ENCODE results near the gene TMEM97.

Gene TMEM97

DNA sequence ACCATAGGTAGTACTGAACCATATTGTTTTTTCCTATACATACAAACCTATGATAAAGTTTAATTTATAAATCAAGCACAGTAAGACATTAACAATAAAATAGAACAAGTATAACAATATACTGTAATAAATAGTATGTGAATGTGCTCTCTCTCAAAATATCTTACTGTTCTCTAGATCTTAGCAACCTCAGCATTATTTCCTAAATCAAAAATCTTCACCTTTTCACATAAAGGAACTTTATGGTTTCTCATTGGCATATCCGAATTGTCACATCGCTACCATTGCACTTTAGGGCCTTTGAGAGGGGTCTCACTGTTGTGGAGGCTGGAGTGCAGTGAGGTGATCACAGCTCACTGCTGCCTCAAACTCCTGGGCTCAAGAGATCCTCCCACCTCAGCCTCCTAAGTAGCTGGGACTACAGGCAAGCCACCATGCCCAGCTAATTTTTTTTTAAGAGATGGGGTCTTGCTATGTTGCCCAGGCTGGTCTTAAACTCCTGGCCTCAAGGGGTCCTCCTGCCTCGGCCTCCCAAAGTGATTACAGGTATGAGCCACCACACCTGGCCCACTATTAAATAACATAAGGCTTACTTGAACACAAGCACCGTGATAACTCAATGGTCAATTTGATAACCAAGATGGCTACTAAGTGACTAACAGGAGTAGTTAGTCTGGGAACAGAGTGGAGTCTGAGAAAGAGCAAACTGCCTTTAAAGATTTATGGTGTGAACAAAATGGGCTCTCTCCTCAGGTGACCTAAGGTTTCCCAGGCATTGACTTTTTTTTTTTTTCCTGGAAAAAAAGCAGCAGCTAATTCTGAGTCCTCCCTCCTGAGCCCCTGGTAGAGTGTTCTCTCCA, 2.9 kb upstream of the TMEM97 start:
- TF ChIP-seq ZNF121 (tag by site-specific recombination; IDR thresholded peaks at IDR 0.05) (peak; percentile 90), ZNF76 (tag by site-specific recombination; IDR thresholded peaks at IDR 0.05; ENCODE audit: borderline replicate concordance, low read depth) (no peak)
- CTCF ChIA-PET = interaction anchor here (0.7 kb wide), 1 partner anchor 66 kb away, joined by 3 read pairs; no protein-coding TSS in a partner anchor
- Histone ChIP-seq H3K4me3 (ENCODE audit: low read depth, low read length) (no peak overlapping the region), H3K4me1 (ENCODE audit: control insufficient read depth, insufficient read depth, low read length) (peaks cover 7% of the 10 kb centered on the region), H3K27ac (ENCODE audit: extremely low read depth, low read depth, low read length) (no peak overlapping the region), H3K36me3 (ENCODE audit: control insufficient read depth in 2 of 2, insufficient read depth in 1 of 2, low read length in 2 of 2) (peaks cover 0 to 7% of the 10 kb centered on the region in 2 experiments; a peak in 1 of 3 replicates), H3K9me3 (ENCODE audit: control insufficient read depth, insufficient read depth, low read depth, low read length) (no peaks in the 10 kb centered on the region)
- POLR2A ChIA-PET = no interaction called here

DNA sequence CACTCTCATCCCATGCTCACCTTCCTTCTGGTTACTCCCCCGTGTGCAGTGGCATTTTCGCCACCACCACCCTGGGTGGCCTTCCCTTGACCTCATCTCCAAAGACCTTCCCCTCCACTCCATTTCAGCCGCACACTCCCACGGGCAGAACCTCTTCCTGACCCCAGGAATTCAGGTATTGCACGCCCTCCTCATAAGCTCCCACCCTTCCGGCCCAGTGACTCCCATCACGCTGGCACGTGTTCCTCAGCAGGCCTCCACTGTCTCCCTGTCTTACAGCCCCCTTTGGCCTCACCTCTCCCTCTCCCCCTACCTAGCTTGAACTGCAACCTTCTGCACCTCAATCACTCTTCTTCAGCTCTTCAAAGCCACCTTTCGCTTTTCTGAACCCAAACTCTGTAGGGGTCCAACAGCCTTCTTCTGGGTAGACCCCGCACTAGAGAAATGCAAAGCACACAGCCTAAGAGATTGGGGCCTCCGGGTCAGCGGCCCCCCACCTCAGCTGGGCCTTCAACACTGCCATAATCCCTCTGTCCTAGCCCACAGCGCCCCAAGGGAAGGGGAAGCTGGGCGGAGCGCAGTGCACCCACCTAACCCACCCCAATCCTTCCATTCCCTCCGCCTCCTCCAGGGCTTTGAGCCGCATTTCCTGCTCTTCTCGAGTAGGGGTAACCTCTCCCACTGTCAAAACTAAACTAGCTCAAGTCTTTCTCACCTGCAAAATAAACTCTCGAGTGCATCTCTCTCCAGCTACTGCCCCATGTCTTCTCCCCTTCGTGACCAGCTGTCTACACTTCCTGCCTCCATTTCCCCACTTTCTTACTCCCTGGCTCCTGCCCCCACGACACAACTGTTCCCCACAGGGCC, 1.7 kb upstream of the TMEM97 start:
- ChIA-PET POLR2A (interaction anchor here (1.0 to 6.2 kb wide), 2 partner anchors 18 to 68 kb away, joined by 3 to 40 read pairs; partner anchors contain the start of genes IFT20 and TNFAIP1), CTCF (interaction anchor here (0.6 to 1.8 kb wide), 2 partner anchors 66 to 166 kb away, joined by 3 to 9 read pairs; no protein-coding TSS in a partner anchor)
- no peak overlapping the region for H3K4me3 ChIP-seq (ENCODE audit: low read depth, low read length)
- H3K27ac ChIP-seq (ENCODE audit: extremely low read depth, low read depth, low read length) = no peak overlapping the region
- H3K36me3 ChIP-seq (ENCODE audit: control insufficient read depth in 2 of 2, insufficient read depth in 1 of 2, low read length in 2 of 2) = peaks cover 3 to 12% of the 10 kb centered on the region in 2 experiments; a peak in 2 of 3 replicates
- peaks cover 11% of the 10 kb centered on the region for H3K4me1 ChIP-seq (ENCODE audit: control insufficient read depth, insufficient read depth, low read length)
- H3K9me3 ChIP-seq (ENCODE audit: control insufficient read depth, insufficient read depth, low read depth, low read length) = no peaks in the 10 kb centered on the region
- TF ChIP-seq YY2 (tag by site-specific recombination; IDR thresholded peaks at IDR 0.05) (no peak), ZNF610 (tag by site-specific recombination; IDR thresholded peaks at IDR 0.05; ENCODE audit: borderline replicate concordance) (no peak), ZNF621 (tag by site-specific recombination; IDR thresholded peaks at IDR 0.05) (no peak), ZNF169 (tag by site-specific recombination; IDR thresholded peaks at IDR 0.05) (no peak), ZNF324 (tag by site-specific recombination; IDR thresholded peaks at IDR 0.05) (no peak)
- TF ChIP-seq, protein P1, sequence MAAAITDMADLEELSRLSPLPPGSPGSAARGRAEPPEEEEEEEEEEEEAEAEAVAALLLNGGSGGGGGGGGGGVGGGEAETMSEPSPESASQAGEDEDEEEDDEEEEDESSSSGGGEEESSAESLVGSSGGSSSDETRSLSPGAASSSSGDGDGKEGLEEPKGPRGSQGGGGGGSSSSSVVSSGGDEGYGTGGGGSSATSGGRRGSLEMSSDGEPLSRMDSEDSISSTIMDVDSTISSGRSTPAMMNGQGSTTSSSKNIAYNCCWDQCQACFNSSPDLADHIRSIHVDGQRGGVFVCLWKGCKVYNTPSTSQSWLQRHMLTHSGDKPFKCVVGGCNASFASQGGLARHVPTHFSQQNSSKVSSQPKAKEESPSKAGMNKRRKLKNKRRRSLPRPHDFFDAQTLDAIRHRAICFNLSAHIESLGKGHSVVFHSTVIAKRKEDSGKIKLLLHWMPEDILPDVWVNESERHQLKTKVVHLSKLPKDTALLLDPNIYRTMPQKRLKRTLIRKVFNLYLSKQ (tag by site-specific recombination; IDR thresholded peaks at IDR 0.05; ENCODE audit: borderline replicate concordance) = no peak
- TF ChIP-seq, protein P2, sequence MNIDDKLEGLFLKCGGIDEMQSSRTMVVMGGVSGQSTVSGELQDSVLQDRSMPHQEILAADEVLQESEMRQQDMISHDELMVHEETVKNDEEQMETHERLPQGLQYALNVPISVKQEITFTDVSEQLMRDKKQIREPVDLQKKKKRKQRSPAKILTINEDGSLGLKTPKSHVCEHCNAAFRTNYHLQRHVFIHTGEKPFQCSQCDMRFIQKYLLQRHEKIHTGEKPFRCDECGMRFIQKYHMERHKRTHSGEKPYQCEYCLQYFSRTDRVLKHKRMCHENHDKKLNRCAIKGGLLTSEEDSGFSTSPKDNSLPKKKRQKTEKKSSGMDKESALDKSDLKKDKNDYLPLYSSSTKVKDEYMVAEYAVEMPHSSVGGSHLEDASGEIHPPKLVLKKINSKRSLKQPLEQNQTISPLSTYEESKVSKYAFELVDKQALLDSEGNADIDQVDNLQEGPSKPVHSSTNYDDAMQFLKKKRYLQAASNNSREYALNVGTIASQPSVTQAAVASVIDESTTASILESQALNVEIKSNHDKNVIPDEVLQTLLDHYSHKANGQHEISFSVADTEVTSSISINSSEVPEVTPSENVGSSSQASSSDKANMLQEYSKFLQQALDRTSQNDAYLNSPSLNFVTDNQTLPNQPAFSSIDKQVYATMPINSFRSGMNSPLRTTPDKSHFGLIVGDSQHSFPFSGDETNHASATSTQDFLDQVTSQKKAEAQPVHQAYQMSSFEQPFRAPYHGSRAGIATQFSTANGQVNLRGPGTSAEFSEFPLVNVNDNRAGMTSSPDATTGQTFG (tag by site-specific recombination; IDR thresholded peaks at IDR 0.05; ENCODE audit: borderline replicate concordance) = no peak

DNA sequence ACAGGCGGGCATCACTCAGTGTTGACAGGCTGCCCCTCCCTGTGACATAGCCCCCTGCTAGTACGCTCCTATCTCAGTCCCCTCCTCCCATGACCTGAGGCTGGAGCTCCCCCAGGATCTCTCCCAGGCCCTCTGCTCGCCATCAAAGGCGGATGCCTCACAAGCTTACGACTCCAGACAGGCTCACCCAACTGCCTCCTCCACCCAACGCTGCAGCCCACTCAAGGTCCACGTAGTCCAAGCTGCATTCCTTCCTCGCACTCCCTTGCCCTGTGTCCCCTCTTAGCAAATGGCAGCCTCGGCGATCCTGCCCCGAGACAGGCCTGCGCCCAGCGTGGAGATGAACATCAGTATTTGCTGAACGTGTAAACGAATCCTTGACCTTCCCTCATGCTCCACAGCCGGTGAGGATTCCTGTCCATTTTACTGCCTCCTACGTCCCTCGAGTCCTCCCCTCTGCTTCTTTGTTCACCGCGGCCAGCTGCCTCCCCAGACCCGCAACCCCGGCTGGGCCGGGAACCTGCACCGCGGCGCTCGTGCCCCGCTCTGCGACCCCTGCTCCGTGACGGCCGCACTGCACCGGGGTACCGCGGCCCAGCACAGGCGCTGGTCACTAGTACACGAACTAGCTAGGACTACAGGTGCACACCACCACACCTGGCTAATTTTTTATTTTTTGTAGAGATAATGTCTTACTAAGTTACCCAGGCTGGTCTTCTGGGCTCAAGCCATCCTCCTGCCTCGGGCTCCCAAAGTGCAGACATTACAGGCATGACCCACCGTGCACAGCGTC, 838 bp upstream of the TMEM97 start:
- Histone ChIP-seq H3K9me3 (ENCODE audit: control insufficient read depth, insufficient read depth, low read depth, low read length) (no peaks in the 10 kb centered on the region), H3K27ac (ENCODE audit: extremely low read depth, low read depth, low read length) (no peak overlapping the region; the same call in 1 of the 2 replicates), H3K36me3 (ENCODE audit: control insufficient read depth in 2 of 2, insufficient read depth in 1 of 2, low read length in 2 of 2) (peaks cover 3 to 12% of the 10 kb centered on the region in 2 experiments; a peak in 2 of 3 replicates), H3K4me1 (ENCODE audit: control insufficient read depth, insufficient read depth, low read length) (peaks cover 10% of the 10 kb centered on the region), H3K4me3 (ENCODE audit: low read depth, low read length) (peak overlapping the region; percentile 35)
- TF ChIP-seq EGR2 (tag by site-specific recombination; IDR thresholded peaks at IDR 0.05; ENCODE audit: low read depth) = 0 out of 2 replicates have a peak, but pooled peaks have one; percentile 36
- TF ChIP-seq ZFHX2 (tag by site-specific recombination; conservative IDR thresholded peaks at IDR 0.05) = peak; percentile 50
- TF ChIP-seq SP2 (tag by site-specific recombination; IDR thresholded peaks at IDR 0.05) = no peak
- TF ChIP-seq ZNF341 (tag by site-specific recombination; IDR thresholded peaks at IDR 0.05; ENCODE audit: low read depth) = peak; percentile 50; the same call in 1 of the 2 replicates
- TF ChIP-seq, protein P3, sequence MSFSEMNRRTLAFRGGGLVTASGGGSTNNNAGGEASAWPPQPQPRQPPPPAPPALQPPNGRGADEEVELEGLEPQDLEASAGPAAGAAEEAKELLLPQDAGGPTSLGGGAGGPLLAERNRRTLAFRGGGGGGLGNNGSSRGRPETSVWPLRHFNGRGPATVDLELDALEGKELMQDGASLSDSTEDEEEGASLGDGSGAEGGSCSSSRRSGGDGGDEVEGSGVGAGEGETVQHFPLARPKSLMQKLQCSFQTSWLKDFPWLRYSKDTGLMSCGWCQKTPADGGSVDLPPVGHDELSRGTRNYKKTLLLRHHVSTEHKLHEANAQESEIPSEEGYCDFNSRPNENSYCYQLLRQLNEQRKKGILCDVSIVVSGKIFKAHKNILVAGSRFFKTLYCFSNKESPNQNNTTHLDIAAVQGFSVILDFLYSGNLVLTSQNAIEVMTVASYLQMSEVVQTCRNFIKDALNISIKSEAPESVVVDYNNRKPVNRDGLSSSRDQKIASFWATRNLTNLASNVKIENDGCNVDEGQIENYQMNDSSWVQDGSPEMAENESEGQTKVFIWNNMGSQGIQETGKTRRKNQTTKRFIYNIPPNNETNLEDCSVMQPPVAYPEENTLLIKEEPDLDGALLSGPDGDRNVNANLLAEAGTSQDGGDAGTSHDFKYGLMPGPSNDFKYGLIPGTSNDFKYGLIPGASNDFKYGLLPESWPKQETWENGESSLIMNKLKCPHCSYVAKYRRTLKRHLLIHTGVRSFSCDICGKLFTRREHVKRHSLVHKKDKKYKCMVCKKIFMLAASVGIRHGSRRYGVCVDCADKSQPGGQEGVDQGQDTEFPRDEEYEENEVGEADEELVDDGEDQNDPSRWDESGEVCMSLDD (tag by site-specific recombination; IDR thresholded peaks at IDR 0.05) = no peak
- ChIA-PET POLR2A (interaction anchor here (1.0 to 6.2 kb wide), 5 partner anchors 10 to 69 kb away, joined by 3 to 40 read pairs (median 3); partner anchors contain the start of genes IFT20 and TNFAIP1), CTCF (interaction anchor here (1.8 kb wide), 1 partner anchor 66 kb away, joined by 9 read pairs; no protein-coding TSS in a partner anchor)
